ENCODE measurements around the gene RMC1.
"Not testable (repeated sequence)": the region's sequence is repeated elsewhere in the genome, so short reads cannot be mapped to it uniquely, and the experiment has no call there.

Gene RMC1

DNA sequence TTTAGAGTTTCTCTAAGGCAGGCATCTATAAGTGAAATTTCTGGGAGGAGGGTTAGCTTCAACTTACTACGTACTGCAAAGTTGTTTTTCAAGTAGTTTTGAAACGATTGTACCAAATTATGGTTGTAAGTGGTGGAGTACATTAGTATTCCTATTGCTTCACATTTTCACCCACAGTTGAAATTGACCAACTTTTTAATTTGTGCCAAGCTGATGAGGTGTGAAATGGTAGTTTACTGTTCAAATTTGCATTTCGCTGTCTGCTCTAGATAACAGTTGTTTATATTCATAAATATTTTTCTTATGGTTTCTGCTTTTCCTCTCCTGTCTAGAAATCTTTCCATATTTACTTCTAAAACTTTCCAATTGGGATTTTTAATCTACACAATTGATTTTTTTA lies 64.4 kb downstream of the RMC1 start:
- no peak for DNase-seq

DNA sequence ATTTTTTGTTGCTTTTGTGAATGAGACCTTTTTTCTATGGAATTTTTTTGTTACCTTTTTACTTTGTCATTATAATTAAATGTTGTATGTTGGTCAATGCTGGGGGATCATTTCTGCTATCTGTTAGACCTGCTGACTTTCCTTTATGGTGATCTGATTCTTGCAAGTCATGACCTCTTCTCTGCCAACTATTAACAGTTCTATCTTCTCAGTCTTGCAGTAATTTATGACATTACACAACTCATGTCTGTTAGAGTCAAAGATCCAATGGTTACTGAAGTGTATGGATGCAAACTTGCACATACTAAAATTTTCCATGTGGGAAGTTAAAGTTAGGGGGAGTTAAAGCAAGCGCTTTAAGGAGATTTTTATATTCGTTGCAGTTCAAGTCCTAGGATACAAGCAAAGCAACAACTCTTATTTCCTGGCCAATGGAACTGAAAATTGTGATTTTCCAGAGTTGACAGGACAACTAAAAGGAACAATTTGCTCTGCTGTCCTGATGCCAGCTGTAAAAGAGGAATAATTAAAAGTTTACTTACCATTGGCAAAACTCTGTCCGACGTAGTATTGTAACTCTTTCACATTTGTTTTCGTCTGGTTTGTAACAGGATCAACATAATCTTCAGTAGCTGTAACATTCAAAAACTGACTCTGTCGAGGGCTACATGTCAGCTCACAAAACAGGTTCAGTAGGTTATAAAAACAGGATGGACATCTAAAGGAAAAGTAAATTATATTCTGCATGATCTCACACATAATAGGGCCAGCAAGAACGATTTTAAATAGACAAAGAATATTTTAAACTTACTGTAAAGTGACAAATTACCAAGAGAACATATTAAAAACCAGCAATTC lies 65.2 kb downstream of the RMC1 start:
- DNase-seq = no peak

DNA sequence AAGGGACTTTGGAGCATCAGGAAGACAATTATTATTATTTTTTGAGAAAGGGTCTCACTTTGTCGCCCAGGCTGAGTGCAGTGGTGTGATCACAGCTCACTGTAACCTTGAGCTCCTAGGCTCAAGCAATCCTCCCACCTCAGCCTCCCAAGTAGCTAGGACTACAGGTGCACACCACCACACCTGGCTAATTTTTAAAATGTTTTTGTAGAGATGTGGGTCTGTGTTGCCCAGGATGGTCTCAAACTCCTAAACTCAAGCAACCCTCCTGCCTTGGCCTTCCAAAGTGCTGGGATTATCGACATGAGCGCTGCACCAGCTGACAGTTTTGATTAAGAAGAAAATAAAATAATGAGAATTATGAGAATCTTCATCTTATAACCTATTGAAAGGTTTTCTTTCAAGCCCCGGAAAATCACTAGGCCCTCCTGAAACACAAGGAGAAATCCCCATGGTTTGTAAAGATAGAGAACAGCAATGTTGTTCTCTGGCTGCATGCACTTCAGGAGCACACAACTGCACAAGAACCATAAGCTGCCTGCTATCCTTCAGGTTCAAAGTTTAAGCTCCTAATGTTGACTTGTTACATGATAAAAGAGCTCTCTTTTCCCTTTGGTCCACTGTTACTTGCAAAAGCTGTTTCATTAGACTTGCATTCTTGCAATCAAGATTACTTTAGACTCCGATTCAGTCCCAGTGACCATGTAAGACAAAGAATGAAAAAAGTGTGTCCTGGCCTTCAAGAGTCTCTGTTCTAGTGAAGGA lies 66.2 kb downstream of the RMC1 start:
- DNase-seq = no peak

DNA sequence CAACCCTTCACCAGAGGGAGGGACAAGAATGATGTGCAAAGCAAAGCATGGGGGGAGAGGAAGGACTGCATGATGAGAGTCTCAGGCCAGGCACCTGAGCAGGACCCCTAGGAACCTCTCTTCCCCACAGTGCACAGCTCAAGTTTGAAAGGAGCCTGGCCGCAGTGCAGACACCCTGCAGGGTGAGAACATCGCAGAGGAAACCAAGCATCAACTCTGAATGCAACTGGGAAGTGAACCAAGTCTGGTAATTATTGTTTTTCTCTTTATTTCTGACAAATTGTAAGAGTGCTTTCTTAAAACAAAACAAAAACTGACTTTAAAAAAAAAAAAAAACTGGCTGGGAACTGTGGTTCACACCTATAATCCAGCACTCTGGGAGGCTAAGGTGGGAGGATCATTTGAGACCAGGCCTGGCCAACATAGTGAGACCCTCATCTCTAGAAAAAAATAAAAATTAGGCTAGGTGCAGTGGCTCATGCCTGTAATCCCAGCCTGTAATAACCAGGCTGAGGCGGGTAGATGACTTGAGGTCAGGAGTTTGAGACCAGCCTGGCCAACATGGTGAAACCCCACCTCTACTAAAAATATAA lies 67.7 kb downstream of the RMC1 start:
- DNase-seq = no peak

DNA sequence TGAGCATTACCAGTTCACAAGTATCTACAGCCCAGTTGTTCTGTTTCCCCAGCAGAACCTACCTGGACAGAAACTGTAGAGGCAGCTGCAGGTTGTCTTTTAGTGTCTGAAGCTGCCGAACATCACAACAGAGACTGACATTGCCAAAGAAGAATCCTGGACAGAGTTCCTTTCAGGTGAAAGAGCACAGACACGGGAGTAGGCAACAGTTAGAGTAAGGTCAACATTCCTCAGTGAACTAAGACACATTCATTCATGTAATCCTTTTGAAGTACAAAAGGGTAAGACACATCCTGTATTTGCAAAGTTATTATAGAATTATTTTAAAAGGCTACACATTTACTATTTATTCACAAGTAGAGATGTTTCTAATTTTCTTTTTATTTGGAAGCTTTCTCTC lies 68.7 kb downstream of the RMC1 start:
- DNase-seq = no peak

DNA sequence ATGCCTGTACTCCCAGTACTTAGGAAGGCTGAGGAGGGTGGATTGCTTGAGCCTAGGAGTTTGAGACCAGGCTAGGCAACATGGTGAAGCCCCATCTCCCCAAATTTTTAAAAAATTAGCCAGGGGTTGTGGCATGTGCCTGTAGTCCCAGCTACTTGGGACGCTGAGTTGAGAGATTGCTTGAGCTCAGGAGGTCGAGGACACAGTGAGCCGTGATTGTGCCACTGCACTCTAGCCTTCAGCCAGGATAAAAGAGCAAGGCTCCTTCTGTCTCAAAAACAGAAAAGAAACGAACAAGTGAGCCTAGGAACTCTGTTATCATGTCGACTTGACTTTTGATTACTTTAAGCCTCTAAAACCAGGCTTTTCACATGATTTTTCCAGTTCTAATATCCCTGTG lies 69.3 kb downstream of the RMC1 start:
- DNase-seq = no peak

DNA sequence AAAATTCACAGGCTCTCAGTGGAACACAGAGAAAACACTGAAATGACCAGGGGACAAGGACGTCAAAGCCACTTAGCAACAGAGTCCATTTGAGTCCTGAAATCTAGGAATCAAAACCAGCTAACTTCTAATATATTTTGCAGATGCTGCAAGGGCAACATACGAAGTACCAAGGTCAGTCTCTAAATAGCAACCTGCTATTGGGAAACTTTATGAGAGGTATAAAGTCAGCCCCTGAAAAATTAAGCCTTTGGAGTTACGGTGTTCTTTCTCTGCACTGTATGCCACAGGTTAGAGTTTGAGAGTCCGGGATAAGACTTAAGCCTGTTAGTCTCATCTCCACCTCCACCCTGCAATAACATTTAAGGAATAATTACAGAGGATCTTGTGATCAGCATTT lies 69.7 kb downstream of the RMC1 start:
- no peak for DNase-seq

DNA sequence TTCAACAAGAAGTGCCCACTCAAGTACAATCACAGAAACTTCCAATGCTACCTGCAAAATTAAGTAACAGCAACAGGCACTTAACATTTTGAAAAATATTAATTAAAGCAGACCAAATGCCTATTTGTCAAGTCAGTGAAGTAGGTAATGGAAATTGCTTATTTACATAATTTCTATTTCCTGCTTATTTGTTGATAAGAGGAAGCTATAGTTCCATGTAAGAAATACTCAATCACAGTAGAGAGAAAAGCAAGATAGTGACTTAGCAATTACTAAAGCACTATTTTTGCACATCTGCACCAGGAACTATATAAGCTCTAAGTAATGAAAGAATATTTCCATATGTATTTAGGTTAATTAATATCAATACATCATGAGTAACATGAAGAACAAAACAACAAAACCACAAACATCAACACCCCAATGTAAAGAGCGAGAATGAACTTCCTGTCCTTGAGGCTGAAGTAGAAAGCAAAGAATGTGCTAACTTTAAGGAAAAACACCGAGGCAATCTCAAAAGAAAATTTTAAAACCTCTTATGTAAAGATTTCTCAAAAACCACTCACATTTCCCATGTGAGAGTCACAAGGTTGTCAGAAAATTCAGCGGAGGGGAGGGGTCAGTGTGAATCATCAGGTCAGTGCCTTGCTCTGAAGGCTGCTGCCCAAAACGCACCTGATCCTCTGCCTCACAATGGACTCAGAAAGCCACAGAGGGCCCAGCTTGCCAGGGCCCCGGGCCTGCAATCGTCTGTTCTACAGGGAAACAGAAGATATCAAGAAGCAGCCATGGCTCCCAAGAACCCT lies 70.5 kb downstream of the RMC1 start:
- DNase-seq = no peak

DNA sequence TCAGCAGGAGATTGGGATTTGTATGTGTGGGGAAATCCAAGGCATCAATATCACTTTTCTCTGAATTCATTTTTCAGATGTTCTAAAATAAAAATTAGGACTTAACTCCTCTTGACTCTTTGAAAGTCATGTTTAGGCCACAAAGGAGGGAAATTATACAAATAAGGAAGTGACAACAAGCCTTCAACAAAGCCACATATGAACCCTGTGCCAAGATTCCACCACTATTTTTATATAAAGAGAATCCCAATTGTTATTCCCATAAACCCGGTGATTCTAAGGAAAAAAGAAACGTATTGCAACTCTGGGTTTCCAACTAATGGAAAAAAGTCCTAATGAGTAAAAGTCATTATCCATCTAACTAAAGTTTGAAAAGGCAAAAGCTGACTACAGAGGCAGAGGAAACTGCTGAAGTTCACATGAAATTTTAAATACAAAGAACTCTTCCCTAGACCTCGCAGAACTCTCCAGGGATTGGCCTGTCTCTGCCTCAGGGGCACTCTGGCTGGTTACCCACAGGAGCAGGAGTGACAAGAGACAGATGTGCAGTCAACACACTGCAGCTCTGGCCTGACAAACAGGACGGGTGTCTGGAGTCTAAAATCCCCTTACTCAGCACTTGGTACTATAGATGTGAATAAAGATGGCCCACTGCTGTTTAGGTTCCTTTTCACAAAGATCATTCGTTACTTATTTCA lies 71.4 kb downstream of the RMC1 start:
- DNase-seq = no peak

DNA sequence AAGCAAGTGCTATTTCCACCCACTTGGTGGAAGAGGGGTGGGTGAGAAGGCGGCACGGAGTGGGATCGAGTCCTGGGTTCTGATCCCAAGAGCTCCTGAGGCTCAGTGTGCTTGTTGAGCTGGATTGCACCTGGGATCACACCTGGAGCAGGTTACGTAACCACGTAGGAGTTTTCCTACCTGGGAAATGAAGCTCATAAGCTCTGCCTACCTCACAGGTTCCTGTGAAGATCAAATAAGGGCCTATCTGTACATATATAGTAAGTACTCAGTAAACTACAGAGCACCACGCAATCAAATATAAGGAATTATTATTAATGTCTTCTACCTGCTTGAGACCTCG lies 72.0 kb downstream of the RMC1 start:
- DNase-seq = no peak

DNA sequence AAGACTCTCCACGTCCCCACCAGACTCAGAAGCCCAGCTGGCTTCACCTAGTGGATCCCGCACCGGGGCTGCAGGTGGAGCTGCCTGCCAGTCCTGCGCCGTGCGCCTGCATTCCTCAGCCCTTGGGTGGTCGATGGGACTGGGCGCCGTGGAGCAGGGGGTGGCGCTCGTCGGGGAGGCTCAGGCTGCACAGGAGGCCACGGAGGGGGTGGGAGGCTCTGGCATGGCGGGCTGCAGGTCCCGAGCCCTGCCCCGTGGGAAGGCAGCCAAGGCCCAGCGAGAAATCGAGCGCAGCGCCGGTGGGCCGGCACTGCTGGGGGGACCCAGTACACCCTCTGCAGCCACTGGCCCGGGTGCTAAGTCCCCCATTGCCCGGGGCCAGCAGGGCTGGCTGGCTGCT lies 74.2 kb downstream of the RMC1 start:
- DNase-seq = not testable (repeated sequence)

DNA sequence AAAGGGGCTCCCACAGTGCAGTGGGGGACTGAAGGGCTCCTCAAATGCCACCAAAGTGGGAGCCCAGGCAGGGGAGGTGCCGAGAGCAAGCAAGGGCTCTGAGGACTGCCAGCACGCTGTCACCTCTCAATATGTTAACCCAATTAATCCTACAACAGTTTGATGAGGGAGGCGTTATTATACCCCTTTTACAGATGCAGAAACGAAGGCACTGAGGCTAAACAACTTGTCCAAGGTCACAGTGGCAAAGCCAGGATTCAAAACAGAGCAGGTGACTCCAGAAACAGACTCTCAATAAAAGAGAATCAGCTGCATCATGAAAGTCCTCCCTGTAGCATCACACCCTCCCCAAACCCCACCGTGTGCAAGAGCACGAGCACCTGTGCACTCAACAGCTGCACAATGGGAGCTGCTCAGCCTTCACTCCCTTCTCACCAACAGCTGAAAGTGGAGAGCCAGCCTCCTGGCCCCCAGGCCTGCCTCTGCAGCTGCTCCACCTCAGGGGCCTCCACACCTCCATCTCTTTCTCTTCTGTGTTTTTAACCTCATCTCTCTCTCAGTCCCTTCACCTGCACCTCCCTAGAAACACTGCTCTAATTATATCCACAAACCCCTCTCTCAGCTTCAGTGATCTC lies 74.9 kb downstream of the RMC1 start:
- DNase-seq = no peak

DNA sequence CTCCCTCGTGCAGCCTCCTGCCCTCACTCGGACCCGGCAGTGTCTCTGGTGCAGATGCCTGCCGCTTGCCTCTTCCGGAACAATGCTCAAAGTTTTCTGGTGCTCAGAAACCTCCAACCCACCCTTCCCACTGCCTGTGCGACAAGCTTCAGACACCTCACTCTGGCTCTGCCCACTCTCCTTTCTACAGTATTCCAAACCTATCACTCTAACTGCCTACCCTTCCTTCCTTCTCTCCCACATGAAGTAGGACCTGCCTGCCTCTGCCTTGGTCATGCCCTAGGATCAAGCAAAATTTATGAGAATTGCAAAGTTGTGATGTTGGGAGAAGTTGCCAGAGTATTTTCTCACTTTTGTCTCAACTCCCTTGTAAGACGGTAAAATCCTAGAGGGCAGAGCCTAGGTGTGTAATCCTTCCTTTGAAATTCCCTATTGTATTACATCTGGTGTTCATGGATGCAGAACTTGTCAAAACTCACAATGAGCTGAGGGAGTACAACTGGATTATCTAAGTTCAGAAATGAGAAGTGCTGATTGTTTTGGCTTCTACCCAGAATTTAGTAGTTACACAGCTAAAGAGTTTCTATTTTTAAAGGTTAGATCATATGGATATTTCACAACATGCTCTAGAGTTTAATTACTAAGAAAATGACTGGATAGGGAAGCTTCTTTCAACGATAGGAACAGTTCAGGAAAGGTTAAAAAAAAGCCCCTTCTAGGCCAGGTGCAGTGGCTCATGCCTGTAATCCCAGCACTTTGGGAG lies 75.8 kb downstream of the RMC1 start:
- no peak for DNase-seq

DNA sequence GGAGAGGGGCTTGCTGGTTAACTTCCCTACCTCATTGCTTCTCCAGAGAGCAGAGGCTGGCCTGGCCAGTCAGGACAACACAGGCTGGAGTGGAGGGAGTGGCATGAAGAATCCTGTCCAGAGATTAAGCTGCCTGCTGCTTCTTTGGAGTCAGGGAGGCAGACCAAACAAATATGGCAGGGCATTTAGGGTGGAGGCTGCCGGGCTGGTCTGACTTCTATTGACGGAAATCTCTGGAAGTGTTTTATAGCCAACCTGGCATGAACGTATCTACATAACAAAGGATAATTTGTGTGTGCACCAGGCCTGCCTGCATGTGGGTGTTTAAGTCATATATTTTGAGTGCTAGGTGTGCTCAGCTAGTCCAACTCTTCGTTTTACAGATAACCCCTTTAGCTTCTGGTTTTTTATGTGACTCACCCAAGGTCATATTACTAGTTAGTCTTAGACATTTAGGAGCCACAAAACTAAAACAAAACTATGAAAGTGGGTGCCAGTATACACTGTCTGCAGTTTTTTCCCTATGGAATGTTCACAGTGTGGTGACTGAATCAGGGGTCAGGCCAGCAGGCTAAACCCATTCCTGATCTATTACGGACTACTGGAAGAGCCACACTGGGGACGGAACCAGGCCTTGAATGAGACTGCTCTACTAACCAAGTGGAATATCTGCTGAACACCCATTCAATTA lies 77.5 kb downstream of the RMC1 start:
- DNase-seq = no peak

Measured in NCI-H526 (cell line).